ENCODE results near the gene BCL2L2.

DNA sequence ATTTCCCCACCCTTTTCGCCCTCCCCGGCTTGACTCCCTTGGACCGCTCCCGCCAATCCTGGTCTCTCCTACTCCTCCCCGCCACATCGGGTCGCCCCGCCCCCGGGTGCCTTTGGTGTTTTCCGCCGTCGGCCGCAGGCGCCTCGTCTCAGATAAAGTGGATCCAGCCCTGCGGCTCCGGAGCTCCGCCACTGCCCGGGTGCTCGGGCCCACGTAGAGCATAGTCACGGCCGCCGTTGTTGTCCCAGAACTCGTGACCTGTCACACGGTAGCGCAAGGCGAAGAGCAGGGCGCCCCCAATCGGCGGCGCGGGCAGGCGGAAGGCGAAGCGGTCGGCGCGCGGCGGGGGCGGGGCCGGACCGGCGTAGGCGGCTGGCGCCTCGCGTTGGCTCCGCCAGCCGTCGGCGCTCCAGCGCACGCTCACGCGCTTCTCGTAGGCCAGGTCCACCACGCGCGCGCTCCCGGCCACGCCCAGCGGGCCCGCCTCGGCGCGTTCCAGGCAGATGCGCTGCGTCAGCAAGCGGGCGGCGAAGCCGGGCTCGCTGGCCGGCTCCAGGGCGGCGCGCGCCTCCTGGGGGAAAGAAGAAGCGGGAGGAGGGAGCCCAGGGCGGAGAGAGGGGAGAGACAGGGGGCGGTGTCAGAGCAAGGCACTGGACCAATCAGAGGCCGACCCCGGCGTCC lies 5.2 kb upstream of the BCL2L2 start:
- TF ChIP-seq POLR2AphosphoS5 (IDR thresholded peaks at IDR 0.05; ENCODE audit: low read depth, low read length) (no peak), TAF1 (IDR thresholded peaks at IDR 0.05; ENCODE audit: low read depth, low read length) (peak; percentile 61; the same call in 1 of the 2 replicates)

All from GM12891 (cell line).